ENCODE measurements around the gene EPHA6.

Gene EPHA6

GRCh38 chr3:97029972-97030371 lies 215.6 kb downstream of the EPHA6 start:
- no peak for DNase-seq

- no peak for DNase-seq
These were observed 223.0 kb downstream of the EPHA6 start for GRCh38 chr3:97037294-97037943.

- DNase-seq = no peak
These were observed 229.0 kb downstream of the EPHA6 start for GRCh38 chr3:97043411-97043810.

GRCh38 chr3:97057365-97057764 lies 243.0 kb downstream of the EPHA6 start:
- DNase-seq = no peak

GRCh38 chr3:97059168-97059567 lies 244.8 kb downstream of the EPHA6 start:
- no peak for DNase-seq

- DNase-seq = no peak
These were observed 252.1 kb downstream of the EPHA6 start for GRCh38 chr3:97066531-97066930.

GRCh38 chr3:97070302-97070701 lies 255.9 kb downstream of the EPHA6 start:
- no peak for DNase-seq

GRCh38 chr3:97074546-97074945 lies 260.2 kb downstream of the EPHA6 start:
- no peak for DNase-seq

- DNase-seq = no peak
These were observed 262.3 kb downstream of the EPHA6 start for GRCh38 chr3:97076673-97077072.

GRCh38 chr3:97089621-97090020 lies 275.2 kb downstream of the EPHA6 start:
- DNase-seq = no peak

GRCh38 chr3:97102641-97103040 lies 288.2 kb downstream of the EPHA6 start:
- no peak for DNase-seq

- DNase-seq = no peak
These were observed 291.7 kb downstream of the EPHA6 start for GRCh38 chr3:97105989-97106651.

- no peak for DNase-seq
These were observed 292.2 kb downstream of the EPHA6 start for GRCh38 chr3:97106652-97106989.

- no peak for DNase-seq
These were observed 293.7 kb downstream of the EPHA6 start for GRCh38 chr3:97108136-97108535.

GRCh38 chr3:97111244-97111643 lies 296.9 kb downstream of the EPHA6 start:
- DNase-seq = no peak

GRCh38 chr3:97121386-97121785 lies 307.0 kb downstream of the EPHA6 start:
- no peak for DNase-seq

- DNase-seq = no peak
These were observed 311.6 kb downstream of the EPHA6 start for GRCh38 chr3:97125902-97126499.

GRCh38 chr3:97131476-97131875 lies 317.1 kb downstream of the EPHA6 start:
- DNase-seq = no peak

- DNase-seq = no peak
These were observed 324.6 kb downstream of the EPHA6 start for GRCh38 chr3:97138914-97139541.

GRCh38 chr3:97148931-97149330 lies 334.5 kb downstream of the EPHA6 start:
- no peak for DNase-seq

- no peak for DNase-seq
These were observed 346.8 kb downstream of the EPHA6 start for GRCh38 chr3:97161169-97161568.

- DNase-seq = no peak
These were observed 362.8 kb downstream of the EPHA6 start for GRCh38 chr3:97177242-97177641.

- DNase-seq = no peak
These were observed 367.3 kb downstream of the EPHA6 start for GRCh38 chr3:97181704-97182103.

GRCh38 chr3:97187771-97188170 lies 373.4 kb downstream of the EPHA6 start:
- no peak for DNase-seq

Measured in suppressor macrophage treated with lipopolysaccharide for 1 hour (primary cell).